Activated CD4-positive, alpha-beta T cell treated with anti-CD3 and anti-CD28 coated beads, Interleukin-2, Interleukin-6, amounts not matched to agents 100 ng/mL and 50 ng/mL, durations not matched to agents 16 hours and 8 hours (primary cell): ENCODE results near the gene CHTOP.

ENCODE experiments used
- DNase-seq: peaks from one replicate; pipeline ENCODE4 v3.0.0-alpha.2; 2020

The CHTOP gene

GRCh38 chr1:153614189-153614900, 19.5 kb upstream of the CHTOP start:
- DNase-seq: no peak

- no peak for DNase-seq
These were observed 19.0 kb upstream of the CHTOP start for GRCh38 chr1:153614906-153615305.

DNA sequence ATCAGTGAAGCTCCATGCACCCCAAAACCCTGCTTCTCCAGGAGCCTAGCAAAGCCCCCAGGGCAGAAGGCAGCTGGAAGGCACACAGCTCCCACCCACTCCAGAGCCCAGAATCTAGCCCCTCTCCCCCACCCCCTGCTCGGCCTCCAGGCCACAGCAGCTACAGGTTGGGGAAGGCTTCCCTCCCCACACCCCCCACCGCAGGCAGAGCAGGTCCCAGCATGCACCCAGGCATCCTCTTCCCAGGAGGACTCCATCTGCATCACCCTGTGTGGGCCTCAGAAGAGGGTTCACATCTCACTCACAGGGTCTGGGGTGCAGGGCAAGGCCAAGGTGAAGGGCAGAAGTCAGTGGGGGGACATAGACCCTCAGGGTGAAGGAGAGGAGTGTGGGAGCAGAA, 18.5 kb upstream of the CHTOP start:
- DNase-seq: no peak

DNA sequence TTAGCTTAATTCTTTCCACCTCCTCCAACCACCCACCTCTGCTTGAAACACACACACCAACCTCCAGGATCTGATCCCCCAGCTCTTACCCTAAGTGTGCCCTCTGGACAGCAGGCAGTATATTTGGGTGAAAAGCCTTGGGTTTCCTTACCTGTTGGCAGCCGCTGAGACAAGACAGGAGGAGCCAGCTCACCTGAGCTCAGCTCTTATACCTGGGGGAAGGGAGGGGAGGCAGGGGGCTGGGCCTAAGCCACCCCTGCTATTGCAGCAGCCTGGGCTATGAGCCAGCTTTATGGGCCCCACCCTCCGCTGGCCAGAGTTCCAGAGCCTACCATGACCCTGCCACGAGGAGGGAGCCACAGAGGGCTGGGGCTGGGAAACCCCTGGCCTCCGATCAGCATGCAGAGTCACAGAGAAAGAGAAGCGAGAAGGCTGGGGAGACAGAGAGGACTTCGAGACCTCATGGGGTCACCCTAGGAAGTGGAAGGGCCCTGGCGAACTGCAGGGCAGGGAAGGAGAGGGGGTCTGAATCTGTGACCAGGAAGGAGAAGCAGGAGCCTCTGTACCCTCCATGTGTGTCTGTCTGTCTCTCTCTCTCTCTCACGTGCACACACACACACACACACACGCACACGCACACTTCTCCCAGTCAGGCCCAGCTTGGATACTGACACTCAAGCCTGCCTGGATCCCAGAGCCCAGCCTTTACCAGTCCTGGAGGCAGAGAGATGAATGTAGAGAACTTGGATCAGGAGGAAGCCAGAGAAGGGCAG, 17.5 kb upstream of the CHTOP start, which contains the start of gene S100A14:
TSS of gene S100A14 (minus strand) at position 182 of the 773 bp plus-strand sequence. CDS start 467 bp downstream, outside the sequence.
- DNase-seq: no peak

DNA sequence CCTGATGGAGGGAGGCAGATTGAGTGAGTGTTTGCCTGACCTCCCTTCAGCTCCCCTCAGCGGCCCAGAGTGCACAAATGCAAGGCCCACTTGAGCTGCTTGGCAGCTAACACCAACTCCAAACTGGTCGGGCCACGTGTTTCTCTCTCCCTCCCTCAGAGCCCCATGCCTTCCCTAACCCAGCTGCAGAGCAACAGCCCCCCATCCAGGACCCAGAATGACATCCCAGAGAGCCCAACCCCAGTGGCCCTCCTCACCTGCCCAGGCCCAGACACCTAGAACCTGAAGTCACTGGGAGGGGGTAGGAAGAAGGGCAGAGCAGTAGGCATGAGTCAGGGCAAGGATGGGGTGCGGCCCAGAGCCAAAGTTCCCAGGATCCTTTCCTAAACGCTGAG, 17.0 kb upstream of the CHTOP start:
- DNase-seq: no peak

GRCh38 chr1:153617663-153618062, 16.2 kb upstream of the CHTOP start:
- peak; percentile 86 for DNase-seq

GRCh38 chr1:153619171-153619570, 14.7 kb upstream of the CHTOP start:
- DNase-seq: no peak

DNA sequence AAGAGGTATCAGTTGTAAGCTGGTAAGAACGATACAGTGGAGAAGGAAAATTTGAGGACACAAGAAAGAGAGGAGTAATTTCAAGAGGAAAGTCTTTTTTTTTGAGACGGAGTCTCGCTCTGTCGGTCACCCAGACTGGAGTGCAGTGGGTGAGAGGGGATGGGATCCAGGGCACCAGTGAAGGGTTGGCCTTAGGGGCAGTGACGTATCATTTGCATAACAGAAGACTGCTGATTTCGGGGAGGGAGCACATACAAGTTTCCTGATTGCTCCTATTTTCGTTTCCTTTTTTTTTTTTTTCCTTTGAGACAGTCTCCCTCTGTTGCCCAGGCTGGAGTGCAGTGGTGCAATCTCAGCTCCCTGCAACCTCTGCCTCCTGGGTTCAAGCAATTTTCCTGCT, 10.8 kb upstream of the CHTOP start:
- no peak for DNase-seq

DNA sequence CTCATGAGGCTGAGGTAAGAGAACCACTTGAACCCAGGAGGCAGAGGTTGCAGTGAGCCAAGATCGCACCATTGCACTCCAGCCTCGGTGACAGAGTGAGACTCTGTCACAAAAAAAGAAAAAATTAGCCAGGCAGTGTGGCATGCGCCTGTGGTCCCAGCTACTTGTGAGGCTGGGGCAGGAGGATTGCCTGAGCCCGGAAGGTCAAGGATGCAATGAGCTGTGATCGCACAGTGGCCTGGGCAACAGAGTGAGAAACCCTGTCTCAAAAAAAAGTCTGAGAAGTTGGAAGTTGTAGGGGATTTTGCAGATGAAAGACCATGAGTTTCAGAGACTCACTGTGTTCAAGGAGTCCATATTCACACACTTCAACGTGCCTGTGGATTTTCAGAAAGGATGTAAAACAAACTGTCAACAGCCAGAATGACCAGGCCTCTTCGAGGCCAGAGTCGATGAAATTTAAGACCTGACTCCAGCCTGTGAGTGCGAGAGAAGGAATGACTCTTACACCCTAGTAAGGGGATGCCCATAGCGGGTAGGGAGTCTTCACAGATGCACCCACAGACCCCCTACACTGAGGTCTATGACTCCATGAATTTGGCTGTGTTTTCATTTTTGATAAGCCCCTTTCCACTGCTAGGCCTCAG, 8.8 kb upstream of the CHTOP start:
- DNase-seq: no peak

DNA sequence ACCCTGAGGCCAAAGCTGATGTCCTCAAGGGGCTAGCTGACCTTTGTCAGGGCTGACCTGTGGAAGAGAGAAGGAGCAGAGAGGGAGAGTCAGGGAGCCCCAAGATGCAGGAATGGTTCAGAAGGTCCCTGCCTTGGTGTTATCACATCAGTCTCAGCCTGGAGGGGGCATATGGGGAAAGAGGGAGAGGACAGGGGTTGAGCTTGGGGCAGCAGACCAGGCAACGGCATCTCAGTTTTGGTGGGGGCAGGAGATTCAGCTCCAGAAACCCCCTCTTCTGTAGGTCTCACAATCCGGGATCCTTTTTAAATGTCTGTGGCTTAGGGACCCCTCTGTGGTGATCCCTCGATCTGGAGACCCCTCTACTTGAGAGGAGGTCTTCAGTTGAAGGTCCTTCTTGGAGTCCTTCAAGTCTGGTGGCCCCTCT, 7.4 kb upstream of the CHTOP start:
- DNase-seq: no peak

DNA sequence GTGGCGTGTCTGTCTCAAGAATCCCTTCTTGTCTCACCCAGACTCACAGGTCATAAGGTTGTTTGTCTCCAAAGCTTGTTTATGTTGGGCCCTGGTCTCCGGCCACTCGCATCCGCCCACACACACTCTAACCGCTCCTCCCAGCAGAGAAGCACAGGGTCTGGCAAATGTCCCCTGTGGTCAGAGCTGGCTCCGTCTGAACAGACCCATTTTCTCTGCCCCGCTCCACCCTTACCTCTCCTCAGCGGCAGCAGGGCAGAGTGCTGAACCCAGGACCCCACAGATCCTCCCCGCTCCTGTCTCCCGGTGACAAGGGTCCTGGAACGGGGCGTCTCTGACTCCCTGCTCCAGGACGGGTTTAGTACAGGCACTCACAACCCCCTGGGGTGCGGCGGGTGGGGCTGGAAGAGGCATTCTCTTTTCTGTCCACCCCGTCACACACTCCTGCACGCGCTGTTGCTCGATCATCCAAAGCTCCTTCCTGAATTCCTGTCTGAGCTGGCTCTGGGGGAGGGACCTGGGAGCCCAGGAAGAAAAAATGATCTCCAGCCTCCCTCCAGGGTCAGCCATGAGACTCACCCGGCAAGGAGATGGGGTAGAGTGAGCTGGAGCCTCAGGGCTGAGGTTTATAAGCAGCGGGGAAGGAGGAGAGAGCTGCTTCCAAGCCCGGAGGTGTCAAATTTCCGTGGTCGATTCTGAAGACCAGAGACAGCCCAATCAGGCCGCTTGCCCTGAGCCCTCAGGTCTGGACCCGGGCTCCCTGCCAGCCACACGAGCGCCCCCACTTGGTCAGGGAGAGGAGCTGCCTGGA, 6.8 kb upstream of the CHTOP start, which contains the start of gene S100A13:
TSS of gene S100A13 (minus strand) at position 602 of the 811 bp plus-strand sequence. CDS start 1,033 bp downstream, outside the sequence.
- DNase-seq: peak; percentile 25

DNA sequence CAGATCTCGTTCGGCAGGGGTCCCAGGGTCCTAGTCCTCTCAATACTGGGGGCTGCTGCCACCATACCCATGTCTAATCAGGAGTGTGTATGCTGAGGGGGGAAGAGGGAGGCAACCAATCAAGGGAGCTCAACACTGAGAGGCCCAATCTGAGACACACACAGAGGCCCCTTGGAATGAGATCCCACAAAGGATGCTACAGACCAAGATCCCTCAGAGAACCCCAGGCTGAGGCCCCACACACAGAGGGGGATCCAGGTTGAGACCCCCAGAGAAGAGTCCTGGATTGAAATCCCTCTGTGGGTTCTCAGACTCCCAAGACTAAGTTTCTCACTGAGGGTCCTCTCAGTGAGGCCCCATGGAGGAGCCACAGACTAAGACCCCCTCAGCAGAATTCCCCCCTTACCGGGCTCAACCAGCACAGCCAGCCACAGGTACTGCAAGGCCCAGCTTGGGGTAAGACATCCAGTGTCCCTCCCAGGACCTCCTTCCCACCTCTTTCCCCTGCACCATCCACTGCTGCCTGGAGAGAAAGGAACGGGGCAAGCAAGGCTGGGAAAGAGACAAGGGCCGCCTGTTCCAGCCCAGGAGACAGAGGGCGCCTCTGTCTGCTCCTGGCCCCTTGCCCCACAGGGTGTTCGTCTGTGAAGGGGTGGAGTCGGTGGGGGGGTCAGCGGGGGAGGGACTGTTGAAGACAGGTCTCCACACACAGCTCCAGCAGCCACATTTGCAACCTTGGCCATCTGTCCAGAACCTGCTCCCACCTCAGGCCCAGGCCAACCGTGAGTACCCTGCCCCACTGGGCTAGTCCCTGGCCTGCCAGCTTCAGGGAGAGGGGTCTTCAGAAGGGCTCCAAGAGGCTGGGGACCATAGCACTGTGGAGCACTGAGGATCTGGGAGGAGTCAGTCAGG, 5.9 kb upstream of the CHTOP start, which contains the start of gene S100A1:
TSS of gene S100A1 (plus strand) at position 720 of the 912 bp plus-strand sequence. CDS start 2,088 bp downstream, outside the sequence.
- DNase-seq: no peak

- DNase-seq: no peak
These were observed 5.1 kb upstream of the CHTOP start for GRCh38 chr1:153628638-153629342.

- no peak for DNase-seq
These were observed 4.6 kb upstream of the CHTOP start for GRCh38 chr1:153629343-153629665.

DNA sequence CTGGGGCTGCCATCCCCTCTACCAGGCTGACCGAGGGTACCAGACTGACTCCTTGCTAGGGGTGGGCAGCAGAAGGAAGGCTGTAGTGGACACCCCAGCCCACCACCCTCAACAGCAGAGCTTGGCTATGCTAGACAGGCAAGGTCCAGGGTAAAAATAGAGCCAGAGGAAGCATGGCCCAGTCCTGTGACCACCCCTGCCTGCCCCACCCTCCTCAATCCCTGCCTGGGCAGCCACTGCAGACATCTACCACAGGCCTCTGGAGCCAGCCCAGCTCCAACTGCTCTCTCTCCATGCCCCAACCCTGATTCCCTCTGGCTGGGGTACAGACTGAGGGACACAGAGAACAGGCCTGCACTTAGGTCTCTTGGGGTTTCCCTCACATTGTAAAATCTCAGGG, 3.9 kb upstream of the CHTOP start:
- DNase-seq: no peak

- no peak for DNase-seq
These were observed 3.5 kb upstream of the CHTOP start for GRCh38 chr1:153630384-153630783.

DNA sequence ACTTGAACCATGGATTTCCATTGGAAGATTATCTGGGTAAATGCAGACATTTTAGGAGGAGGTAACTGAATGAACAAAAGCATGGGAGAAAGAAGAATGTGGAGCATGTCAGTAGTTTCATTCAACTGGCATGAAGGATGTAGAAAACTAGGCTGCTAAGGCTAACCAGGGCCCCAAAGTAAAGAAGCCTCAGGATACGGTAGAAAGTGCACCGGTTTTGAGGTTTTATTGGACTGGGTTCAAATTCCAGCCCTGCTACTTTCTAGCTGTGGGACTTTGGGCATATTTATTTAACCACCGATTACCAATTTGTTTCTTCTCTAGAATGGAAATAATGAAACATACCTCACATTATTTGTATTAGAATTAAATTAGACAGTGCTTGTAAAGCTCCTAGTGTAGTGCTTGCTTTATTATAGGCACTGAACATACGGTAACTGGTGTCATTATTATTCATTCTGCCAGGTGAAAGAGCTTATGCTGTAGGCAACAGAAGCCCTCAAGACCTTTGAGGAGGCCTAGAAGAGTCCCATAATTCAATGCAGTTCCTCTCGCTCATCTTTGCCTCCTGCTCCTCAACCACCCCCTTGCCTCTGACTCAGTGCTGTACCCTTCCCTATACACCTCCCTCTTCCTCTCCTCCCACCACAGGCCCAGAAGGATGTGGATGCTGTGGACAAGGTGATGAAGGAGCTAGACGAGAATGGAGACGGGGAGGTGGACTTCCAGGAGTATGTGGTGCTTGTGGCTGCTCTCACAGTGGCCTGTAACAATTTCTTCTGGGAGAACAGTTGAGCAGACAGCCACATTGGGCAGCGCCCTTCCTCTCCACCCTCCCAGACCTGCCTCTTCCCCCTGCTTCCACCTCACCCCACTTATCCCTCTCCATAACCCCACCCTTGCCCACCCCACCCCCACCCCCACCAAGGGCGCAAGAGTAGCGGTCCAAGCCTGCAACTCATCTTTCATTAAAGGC, 2.5 kb upstream of the CHTOP start:
- DNase-seq: no peak

DNA sequence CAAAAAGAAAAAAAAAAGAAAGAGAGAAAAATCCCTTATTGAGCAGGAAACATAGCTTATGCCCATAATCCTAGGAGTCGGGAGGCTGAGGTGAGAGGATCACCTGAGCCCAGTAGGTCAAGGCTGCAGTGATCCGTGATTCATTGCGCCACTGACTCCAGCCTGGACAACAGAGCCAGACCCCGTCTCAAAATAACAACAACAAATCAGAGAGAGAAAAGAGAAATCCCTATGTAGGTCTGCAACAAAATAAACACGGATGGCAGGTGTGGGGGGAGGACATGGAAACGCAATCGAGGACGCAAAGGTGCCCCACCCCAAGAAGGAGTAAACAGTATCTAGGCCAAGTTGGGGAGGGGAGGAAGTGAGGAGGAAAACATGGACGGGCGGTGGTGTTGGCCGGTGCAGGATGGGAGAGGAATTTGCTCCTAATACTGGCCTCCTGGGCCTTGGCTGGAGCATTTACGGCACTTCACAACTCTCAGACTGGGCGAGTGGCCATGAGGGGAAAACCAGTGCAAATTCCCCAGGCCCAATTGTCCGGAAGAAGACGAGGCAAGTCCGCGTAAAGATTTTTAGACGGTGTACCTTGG, 609 bp upstream of the CHTOP start:
- no peak for DNase-seq

DNA sequence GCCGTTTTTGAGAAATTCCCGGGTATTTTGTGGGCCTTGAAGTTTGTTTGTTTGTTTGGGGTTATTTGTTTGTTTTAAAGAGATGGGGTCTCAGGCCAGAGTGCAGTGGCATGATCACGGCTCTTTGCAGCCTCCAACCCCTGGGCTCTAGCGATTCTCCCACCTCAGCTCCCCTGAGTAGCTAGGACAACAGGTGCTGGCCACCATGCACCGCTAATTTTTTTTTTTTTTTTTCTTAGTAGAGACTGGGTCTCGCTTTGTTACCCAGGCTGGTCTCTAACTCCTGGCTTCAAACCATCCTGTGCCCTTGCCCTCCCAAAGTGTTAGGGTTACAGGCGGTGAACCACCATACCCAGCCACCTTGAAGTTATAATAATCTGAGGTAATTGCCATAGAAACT, 2.0 kb downstream of the CHTOP start:
- no peak for DNase-seq
